ENCODE measurements around the gene CEP295NL.

The CEP295NL gene

GRCh38 chr17:78875363-78876093, 27.5 kb downstream of the CEP295NL start:
- Histone ChIP-seq H3K9me3 (replicated peaks; ENCODE audit: insufficient read depth, low read length) (no peaks in the 10 kb centered on the region), H3K4me2 (ENCODE audit: low read depth, low read length) (no peak overlapping the region), H3K79me2 (ENCODE audit: low read length) (peaks cover 82% of the 10 kb centered on the region), H3K4me3 (ENCODE audit: low read length) (no peak overlapping the region), H3K9me2 (replicated peaks; ENCODE audit: insufficient read depth, low read length) (no peaks in the 10 kb centered on the region), H3K27me3 (replicated peaks; ENCODE audit: insufficient read depth, low read length) (no peaks in the 10 kb centered on the region), H3K36me3 (replicated peaks; ENCODE audit: insufficient read depth, low read length) (no peaks in the 10 kb centered on the region), H3K9ac (ENCODE audit: low read length) (no peak overlapping the region), H4K20me1 (ENCODE audit: insufficient read depth, low read length) (0 out of 2 replicates have a peak, but pooled peaks cover 3% of the 10 kb centered on the region), H3K4me1 (ENCODE audit: low read length) (no peaks in the 10 kb centered on the region), H3F3A (ENCODE audit: insufficient read depth, low read length) (no peaks in the 10 kb centered on the region), H3K27ac (ENCODE audit: low read length) (no peak overlapping the region), H2AFZ (ENCODE audit: low read length) (no peak overlapping the region)
- DNase-seq = no peak
- TF ChIP-seq EZH2phosphoT487 (IDR thresholded peaks at IDR 0.05; ENCODE audit: low read length) (no peak), CTCF (IDR thresholded peaks at IDR 0.05; ENCODE audit: low read length) (no peak), EZH2 (optimal IDR thresholded peaks at IDR 0.05; ENCODE audit: low read depth, low read length) (no peak)

GRCh38 chr17:78873519-78874340, 29.3 kb downstream of the CEP295NL start:
- no peak for DNase-seq
- H3K4me3 ChIP-seq (ENCODE audit: low read length) = no peak overlapping the region

GRCh38 chr17:78872486-78872885, 30.5 kb downstream of the CEP295NL start:
- Histone ChIP-seq H3K9me2 (replicated peaks; ENCODE audit: insufficient read depth, low read length) (no peaks in the 10 kb centered on the region), H3K27ac (ENCODE audit: low read length) (no peak overlapping the region), H3K9me3 (replicated peaks; ENCODE audit: insufficient read depth, low read length) (no peaks in the 10 kb centered on the region), H3K79me2 (ENCODE audit: low read length) (peaks cover 60% of the 10 kb centered on the region), H3K4me2 (ENCODE audit: low read depth, low read length) (no peak overlapping the region), H3K4me1 (ENCODE audit: low read length) (no peaks in the 10 kb centered on the region), H3K9ac (ENCODE audit: low read length) (no peak overlapping the region), H3K27me3 (replicated peaks; ENCODE audit: insufficient read depth, low read length) (no peaks in the 10 kb centered on the region), H4K20me1 (ENCODE audit: insufficient read depth, low read length) (0 out of 2 replicates have a peak, but pooled peaks cover 3% of the 10 kb centered on the region), H2AFZ (ENCODE audit: low read length) (no peak overlapping the region), H3F3A (ENCODE audit: insufficient read depth, low read length) (no peaks in the 10 kb centered on the region), H3K36me3 (replicated peaks; ENCODE audit: insufficient read depth, low read length) (0 out of 2 replicates have a peak, but pooled peaks cover 2% of the 10 kb centered on the region), H3K4me3 (ENCODE audit: low read length) (no peak overlapping the region)
- DNase-seq = no peak
- TF ChIP-seq CTCF (IDR thresholded peaks at IDR 0.05; ENCODE audit: low read length) = no peak
- no peak for TF ChIP-seq EZH2 (optimal IDR thresholded peaks at IDR 0.05; ENCODE audit: low read depth, low read length)
- TF ChIP-seq EZH2phosphoT487 (IDR thresholded peaks at IDR 0.05; ENCODE audit: low read length) = no peak

More at GRCh38 chr17:78873519-78874340, 29.3 kb downstream of the CEP295NL start:
- Histone ChIP-seq H3K9me2 (replicated peaks; ENCODE audit: insufficient read depth, low read length) (no peaks in the 10 kb centered on the region), H2AFZ (ENCODE audit: low read length) (no peak overlapping the region), H3F3A (ENCODE audit: insufficient read depth, low read length) (no peaks in the 10 kb centered on the region), H3K9ac (ENCODE audit: low read length) (no peak overlapping the region), H3K4me1 (ENCODE audit: low read length) (no peaks in the 10 kb centered on the region), H4K20me1 (ENCODE audit: insufficient read depth, low read length) (0 out of 2 replicates have a peak, but pooled peaks cover 3% of the 10 kb centered on the region), H3K4me2 (ENCODE audit: low read depth, low read length) (no peak overlapping the region), H3K9me3 (replicated peaks; ENCODE audit: insufficient read depth, low read length) (no peaks in the 10 kb centered on the region), H3K36me3 (replicated peaks; ENCODE audit: insufficient read depth, low read length) (no peaks in the 10 kb centered on the region), H3K27me3 (replicated peaks; ENCODE audit: insufficient read depth, low read length) (no peaks in the 10 kb centered on the region), H3K27ac (ENCODE audit: low read length) (no peak overlapping the region), H3K79me2 (ENCODE audit: low read length) (peaks cover 69% of the 10 kb centered on the region)
- no peak for TF ChIP-seq EZH2 (optimal IDR thresholded peaks at IDR 0.05; ENCODE audit: low read depth, low read length)
- no peak for TF ChIP-seq EZH2phosphoT487 (IDR thresholded peaks at IDR 0.05; ENCODE audit: low read length)
- no peak for TF ChIP-seq CTCF (IDR thresholded peaks at IDR 0.05; ENCODE audit: low read length)

Measured in MM.1S (cell line).